ENCODE results near the gene ACTL10. TPM values are rescaled to one million over a fixed set of nuclear protein-coding genes. Genes with fewer than 3 reads are reported as not detected.

Gene ACTL10
- total and polyA plus RNA-seq, 2 of the 13 experiments (the other 11 are each of a cell fraction or from before 2014, with no cell fraction given) = not detected

DNA sequence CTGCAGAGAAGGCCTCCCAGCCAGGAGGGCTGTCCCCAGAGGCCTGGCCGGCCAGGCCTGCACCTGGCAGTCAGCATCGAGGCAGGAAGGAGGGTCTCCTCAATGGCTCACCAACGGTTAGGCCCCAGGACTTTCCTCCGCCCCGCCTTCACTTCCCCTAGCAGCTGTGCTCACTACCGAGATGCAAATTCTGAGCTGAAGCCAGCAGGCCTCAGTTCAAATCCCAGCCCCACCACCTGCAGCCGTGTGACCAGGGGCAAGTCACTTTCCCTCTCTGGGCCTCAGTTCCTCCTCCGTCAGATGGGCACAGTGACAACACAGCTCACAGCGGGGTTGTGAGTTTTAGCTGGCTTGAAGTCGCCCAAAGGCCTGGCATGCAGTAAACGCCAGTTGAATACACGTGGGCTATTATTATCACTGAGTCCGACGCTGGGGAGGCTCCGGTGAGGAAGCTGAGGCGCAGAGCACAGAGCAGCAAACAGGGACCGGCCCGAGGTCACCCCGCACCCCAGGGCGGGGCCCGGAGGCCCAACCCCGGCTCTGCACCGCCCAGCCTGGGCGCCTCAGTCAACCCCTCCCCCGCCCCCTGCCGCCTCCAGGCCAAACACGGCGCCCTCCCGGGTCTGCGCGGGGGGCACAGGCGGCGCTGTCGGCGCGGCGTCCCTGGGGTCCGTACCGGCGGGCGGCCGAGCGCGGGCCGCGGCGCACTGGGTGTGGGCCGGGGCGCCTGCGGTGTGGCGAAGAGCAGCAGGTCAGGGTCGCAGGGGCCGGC is 18.8 kb downstream of the ACTL10 start (continued):
- TF ChIP-seq, protein P1, sequence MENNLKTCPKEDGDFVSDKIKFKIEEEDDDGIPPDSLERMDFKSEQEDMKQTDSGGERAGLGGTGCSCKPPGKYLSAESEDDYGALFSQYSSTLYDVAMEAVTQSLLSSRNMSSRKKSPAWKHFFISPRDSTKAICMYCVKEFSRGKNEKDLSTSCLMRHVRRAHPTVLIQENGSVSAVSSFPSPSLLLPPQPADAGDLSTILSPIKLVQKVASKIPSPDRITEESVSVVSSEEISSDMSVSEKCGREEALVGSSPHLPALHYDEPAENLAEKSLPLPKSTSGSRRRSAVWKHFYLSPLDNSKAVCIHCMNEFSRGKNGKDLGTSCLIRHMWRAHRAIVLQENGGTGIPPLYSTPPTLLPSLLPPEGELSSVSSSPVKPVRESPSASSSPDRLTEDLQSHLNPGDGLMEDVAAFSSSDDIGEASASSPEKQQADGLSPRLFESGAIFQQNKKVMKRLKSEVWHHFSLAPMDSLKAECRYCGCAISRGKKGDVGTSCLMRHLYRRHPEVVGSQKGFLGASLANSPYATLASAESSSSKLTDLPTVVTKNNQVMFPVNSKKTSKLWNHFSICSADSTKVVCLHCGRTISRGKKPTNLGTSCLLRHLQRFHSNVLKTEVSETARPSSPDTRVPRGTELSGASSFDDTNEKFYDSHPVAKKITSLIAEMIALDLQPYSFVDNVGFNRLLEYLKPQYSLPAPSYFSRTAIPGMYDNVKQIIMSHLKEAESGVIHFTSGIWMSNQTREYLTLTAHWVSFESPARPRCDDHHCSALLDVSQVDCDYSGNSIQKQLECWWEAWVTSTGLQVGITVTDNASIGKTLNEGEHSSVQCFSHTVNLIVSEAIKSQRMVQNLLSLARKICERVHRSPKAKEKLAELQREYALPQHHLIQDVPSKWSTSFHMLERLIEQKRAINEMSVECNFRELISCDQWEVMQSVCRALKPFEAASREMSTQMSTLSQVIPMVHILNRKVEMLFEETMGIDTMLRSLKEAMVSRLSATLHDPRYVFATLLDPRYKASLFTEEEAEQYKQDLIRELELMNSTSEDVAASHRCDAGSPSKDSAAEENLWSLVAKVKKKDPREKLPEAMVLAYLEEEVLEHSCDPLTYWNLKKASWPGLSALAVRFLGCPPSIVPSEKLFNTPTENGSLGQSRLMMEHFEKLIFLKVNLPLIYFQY (CRISPR knock-in tag; IDR thresholded peaks at IDR 0.05; ENCODE audit: borderline replicate concordance) = no peak
- TF ChIP-seq ZNF546 (CRISPR knock-in tag; conservative IDR thresholded peaks at IDR 0.05) (no peak; the same call in 1 of the 2 replicates), MTA1 (CRISPR knock-in tag; IDR thresholded peaks at IDR 0.05; ENCODE audit: borderline replicate concordance) (no peak; the same call in 1 of the 2 replicates), SMC3 (IDR thresholded peaks at IDR 0.05; ENCODE audit: low read length) (no peak), NFRKB (IDR thresholded peaks at IDR 0.05) (no peak), ASH2L (IDR thresholded peaks at IDR 0.05; ENCODE audit: insufficient read length, low read depth, low read length) (peak; percentile 49), CBX2 (IDR thresholded peaks at IDR 0.05; ENCODE audit: low read depth, low read length) (no peak), CBX2 (CRISPR knock-in tag; IDR thresholded peaks at IDR 0.05; ENCODE audit: low read depth) (no peak), ZNF354B (CRISPR knock-in tag; IDR thresholded peaks at IDR 0.05) (no peak), NR2F1 (CRISPR knock-in tag; IDR thresholded peaks at IDR 0.05) (no peak), FLYWCH1 (CRISPR knock-in tag; IDR thresholded peaks at IDR 0.05) (no peak), ZNF768 (CRISPR knock-in tag; IDR thresholded peaks at IDR 0.05) (peak; percentile 97), FOXM1 (CRISPR knock-in tag; IDR thresholded peaks at IDR 0.05) (no peak)
- TF ChIP-seq, protein P2, sequence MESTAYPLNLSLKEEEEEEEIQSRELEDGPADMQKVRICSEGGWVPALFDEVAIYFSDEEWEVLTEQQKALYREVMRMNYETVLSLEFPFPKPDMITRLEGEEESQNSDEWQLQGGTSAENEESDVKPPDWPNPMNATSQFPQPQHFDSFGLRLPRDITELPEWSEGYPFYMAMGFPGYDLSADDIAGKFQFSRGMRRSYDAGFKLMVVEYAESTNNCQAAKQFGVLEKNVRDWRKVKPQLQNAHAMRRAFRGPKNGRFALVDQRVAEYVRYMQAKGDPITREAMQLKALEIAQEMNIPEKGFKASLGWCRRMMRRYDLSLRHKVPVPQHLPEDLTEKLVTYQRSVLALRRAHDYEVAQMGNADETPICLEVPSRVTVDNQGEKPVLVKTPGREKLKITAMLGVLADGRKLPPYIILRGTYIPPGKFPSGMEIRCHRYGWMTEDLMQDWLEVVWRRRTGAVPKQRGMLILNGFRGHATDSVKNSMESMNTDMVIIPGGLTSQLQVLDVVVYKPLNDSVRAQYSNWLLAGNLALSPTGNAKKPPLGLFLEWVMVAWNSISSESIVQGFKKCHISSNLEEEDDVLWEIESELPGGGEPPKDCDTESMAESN (CRISPR knock-in tag; conservative IDR thresholded peaks at IDR 0.05) = no peak; the same call in 1 of the 2 replicates
- TF ChIP-seq, protein P3, sequence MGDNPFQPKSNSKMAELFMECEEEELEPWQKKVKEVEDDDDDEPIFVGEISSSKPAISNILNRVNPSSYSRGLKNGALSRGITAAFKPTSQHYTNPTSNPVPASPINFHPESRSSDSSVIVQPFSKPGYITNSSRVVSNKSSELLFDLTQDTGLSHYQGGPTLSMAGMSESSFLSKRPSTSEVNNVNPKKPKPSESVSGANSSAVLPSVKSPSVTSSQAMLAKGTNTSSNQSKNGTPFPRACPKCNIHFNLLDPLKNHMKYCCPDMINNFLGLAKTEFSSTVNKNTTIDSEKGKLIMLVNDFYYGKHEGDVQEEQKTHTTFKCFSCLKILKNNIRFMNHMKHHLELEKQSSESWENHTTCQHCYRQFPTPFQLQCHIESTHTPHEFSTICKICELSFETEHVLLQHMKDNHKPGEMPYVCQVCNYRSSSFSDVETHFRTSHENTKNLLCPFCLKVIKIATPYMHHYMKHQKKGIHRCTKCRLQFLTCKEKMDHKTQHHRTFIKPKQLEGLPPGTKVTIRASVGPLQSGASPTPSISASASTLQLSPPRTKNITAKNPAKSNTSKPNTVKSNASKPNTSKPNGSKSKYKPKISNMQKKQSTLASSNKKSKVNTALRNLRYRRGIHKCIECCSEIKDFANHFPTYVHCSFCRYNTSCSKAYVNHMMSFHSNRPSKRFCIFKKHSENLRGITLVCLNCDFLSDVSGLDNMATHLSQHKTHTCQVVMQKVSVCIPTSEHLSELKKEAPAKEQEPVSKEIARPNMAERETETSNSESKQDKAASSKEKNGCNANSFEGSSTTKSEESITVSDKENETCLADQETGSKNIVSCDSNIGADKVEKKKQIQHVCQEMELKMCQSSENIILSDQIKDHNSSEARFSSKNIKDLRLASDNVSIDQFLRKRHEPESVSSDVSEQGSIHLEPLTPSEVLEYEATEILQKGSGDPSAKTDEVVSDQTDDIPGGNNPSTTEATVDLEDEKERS (CRISPR knock-in tag; IDR thresholded peaks at IDR 0.05) = peak; percentile 84; the same call in 1 of the 2 replicates
